Adipose tissue (tissue), 3 donors: Measurements from ENCODE around the gene RAB11A. TPM values are rescaled to one million over a fixed set of nuclear protein-coding genes. Genes with fewer than 3 reads are reported as not detected.

Source experiments
- H3K27ac ChIP-seq: one replicate; pipeline ENCODE4 v1.5.1; 2013; ENCODE audit warnings: low read depth, low read length
- WGBS, 3 donors: extraction: QIAGEN DNeasy Blood & Tissue Kit; methylation state at CpG; one replicate each; pipeline ENCODE4 v1.1.7; 2013; 5-methylcytosine and 5-hydroxymethylcytosine counted together
- polyA plus RNA-seq, 3 donors: library from polyadenylated mRNA; stranded (reverse); fragments of 200-250 nt; gene quantifications; one replicate each; pipeline ENCODE4 v1.2.3, GENCODE V29; 2013
- donor health status: healthy with polysubstance abuse.
- donor health status: Bipolar disorder and iron deficiency.
- donor health status: healthy.

Gene RAB11A
- polyA plus RNA-seq, 3 donors = 75.5 to 188 (median 103) TPM

DNA sequence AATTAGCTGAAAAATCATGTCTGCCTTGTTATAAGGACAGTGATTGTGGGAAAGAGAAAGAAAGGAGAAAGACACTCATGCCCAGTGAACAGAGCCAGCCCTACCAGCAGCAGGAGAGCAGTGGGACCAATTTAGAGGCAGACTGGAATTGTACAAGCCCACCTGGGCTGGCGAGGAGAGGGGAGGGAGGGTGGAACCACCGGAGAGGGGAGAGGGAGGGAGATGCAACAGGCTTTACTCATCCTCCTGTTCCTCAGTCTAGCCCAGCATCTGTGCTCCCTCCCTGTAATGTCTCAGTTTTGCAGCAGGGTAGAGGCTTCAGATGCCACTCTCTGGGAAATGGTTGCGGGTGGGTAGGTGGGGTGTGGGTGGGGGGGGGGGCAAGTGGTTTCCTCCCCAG, 54.7 kb downstream of the RAB11A start:
- 87 to 100% (median 88%) methylated on average over 3 of the region's 3 CpGs for WGBS, 3 donors
- no peak overlapping the region for H3K27ac ChIP-seq

DNA sequence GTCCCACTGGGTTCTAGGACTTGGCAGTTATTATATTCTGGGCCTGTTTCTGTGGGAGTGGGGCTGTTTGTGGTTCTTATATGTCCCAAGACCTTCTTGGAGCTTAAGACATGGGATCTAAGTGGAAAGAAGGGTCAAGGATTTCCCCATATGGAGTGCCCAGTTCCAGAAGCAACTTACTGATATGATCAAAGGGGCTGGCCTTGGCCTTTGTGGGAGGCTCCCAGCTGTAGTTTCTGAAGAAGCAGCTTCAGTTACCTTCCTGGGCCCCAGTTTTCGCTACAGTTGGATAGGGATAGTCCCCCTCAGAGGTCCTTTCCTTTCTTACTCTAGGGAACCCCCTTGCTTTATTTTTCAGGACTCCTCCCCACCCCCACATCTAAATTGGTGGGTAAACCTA, 56.0 kb downstream of the RAB11A start:
- no peak overlapping the region for H3K27ac ChIP-seq
- WGBS, 3 donors = 95 to 100% (median 95%) methylated on average over 1 of the region's 1 CpG

DNA sequence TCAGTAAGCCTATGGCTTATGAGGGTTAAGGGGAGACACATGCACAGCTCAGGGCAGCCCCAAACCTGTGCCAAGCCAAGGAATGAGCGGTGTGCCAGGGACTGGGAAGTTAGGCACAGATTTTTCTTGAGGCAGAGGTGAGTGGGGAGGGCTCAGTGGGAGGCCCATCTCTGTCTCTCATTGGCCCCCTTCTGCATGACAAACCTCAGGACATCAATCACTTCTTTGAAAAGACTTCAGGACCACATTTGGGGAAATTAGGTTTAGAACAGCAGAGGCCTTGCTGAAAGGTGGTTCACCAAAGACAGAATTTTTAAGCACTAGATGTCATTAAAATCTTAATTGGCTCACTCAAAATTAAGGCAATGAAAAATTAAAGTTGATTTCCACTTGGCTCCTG, 57.2 kb downstream of the RAB11A start:
- H3K27ac ChIP-seq = no peak overlapping the region
- 100% methylated on average over 1 of the region's 1 CpG for WGBS, 3 donors

DNA sequence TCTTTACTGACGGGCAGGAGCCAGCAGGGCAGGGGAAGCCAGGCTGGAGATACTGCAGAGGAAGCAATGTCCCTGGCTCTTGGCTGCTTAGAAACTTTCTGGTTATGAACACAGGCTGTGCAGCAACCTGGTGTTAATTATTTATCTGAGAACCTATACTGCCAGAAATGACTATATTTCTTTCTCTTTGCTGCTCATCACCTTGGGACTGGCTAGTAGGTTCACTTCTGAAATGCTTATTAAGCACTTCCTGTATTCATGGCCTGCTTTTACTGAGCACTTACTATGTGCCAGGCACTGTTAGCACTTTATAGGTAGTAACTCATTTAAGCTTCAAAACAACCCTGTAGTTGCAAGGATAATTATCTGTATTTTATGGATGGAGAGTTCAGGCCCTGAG, 57.6 kb downstream of the RAB11A start:
- WGBS, 3 donors = 89 to 98% (median 92%) methylated on average over 1 of the region's 1 CpG

DNA sequence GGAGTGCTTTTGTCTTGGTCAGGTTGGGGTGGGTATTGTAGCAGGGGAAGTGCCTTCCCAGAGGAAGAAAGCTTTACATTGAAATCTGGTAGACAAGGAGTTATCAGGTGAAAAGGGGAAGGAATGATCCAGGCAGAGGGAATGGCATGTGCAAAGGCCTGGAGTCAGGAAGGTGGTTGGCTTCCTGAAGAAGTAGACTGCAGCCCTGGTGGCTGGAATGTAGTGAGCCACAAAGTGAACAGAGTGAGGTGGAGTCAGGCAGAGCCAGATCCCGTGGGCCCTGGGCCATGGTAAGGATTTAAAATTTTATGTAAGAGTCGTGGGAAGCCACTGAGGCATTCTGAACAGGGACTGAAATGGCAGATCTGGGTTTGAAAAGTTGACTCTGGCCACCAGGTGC, 58.3 kb downstream of the RAB11A start:
- 73 to 85% (median 75%) methylated on average over 2 of the region's 2 CpGs for WGBS, 3 donors
- H3K27ac ChIP-seq = no peak overlapping the region

More for the DNA sequence above, 57.6 kb downstream of the RAB11A start:
- H3K27ac ChIP-seq = no peak overlapping the region

DNA sequence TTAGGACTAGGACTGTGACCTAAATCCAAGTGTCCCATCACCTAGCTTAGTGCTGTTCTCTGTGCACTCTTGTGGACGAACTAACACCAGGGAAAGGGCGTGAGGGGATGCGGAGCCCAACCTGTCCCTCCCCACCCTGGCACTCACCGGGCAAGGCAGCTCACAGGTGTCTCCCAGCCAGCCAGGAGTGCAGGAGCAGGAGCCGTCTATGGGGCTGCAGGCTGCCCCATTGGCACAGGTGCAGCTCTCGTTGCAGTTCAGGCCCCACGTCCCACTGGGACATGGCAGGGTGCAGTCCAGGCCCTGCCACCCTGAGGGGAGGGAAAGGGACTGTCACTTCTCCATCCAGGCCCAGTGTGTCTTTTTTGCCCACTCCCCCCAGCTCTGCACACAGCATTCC, 60.3 kb downstream of the RAB11A start:
- 89 to 94% (median 94%) methylated on average over 7 of the region's 7 CpGs for WGBS, 3 donors
- H3K27ac ChIP-seq = no peak overlapping the region

DNA sequence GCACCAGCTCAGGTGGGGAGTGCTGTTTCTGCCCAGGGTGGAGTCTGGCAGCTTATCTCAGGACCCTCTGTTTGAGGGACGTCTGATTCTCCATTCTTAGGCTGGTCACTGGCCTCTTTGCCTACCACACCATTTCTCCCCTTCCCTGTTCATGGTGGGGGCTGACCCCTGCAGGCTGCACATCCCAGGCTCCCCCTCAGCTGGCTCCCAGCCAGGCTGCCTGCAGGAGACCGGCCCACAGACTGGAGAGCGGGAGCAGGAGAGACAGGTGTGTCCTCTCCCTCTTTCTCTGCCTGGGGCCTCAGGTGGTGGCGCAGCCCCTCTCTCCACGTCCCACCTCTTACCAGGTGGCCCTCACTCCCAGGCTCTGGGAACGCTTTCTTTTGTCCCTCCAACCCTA, 60.8 kb downstream of the RAB11A start:
- no peak overlapping the region for H3K27ac ChIP-seq
- 78 to 81% (median 81%) methylated on average over 6 of the region's 6 CpGs for WGBS, 3 donors

DNA sequence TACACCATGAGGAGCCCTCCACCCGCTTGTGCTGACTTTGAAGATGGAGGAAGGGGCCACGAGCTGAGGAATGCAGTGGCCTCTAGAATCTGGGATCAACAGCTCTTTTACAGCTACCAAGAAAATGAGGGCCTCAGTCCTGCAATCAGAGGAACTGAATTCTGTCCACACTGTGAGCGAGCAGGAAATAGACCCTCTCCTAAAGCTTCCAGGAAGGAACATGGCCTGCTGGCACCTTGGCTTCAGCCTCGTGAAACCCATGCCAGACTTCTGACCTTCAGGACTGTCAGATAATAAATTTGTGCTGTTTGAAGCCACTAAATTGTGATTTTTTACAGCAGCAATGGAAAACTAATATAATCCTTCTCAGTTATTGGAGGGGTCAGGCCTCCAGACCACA, 61.9 kb downstream of the RAB11A start:
- no peak overlapping the region for H3K27ac ChIP-seq
- 72 to 84% (median 83%) methylated on average over 4 of the region's 4 CpGs for WGBS, 3 donors

DNA sequence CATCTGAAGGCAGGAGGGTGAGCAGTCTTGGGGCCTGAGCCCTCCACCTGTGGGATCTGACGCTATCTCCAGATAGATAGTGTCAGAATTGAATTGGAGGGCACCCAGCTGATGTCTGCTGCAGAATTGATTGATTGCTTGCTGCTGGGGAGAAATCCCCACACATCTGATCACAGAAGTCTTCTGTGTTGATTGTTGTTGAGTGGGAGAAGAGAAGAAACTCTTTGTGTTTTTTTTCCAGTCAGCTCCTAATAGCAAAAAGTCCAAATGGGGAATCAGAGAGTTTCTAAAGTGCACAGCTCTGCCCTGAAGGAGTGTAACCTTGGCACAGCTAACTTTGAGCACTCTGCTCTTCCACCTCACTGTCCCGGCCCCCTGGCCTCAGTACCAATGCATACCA, 66.1 kb downstream of the RAB11A start:
- WGBS, 3 donors = 73 to 95% (median 87%) methylated on average over 2 of the region's 2 CpGs
- no peak overlapping the region for H3K27ac ChIP-seq

DNA sequence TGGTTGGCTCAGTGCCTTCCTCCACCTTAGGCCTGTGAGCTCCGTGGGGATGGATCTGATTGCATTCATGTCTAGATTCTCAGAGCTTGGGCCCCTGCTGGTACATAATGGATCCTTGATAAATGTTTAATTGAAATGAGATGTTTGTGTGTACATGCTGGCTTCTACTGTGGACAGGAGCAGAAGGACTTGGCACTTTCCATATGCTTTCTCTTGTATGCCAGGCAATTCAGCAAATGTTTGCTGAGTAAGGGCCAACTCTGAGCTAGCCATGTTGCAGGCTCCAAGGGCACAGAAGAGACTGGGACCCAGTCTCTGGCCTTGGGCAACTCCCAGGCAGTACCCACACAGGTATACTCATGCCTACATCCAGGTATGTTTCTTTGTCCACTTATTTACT, 67.0 kb downstream of the RAB11A start:
- H3K27ac ChIP-seq = no peak overlapping the region
- 32 to 83% (median 73%) methylated on average over 1 of the region's 1 CpG for WGBS, 3 donors

DNA sequence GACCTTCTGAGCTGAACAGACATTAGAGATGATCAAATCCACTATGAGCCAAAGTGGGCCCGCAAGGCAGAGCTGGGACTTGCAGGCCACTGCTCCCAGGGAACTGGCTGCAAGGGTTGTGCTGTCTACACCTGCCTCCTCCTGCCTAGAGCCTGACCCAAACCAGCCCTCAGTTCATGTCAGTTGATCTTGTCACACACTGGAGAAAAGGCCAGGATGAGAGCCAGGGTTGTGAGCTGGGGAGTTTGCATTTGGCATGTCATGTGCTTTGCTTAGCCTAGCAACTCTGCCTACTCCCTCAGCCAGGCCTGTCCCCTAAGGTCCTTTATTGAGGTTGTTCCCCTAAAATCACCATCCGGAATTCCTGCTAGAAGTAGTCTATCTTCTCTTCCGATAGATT, 67.8 kb downstream of the RAB11A start:
- 89 to 94% (median 92%) methylated on average over 3 of the region's 3 CpGs for WGBS, 3 donors
- H3K27ac ChIP-seq = no peak overlapping the region

DNA sequence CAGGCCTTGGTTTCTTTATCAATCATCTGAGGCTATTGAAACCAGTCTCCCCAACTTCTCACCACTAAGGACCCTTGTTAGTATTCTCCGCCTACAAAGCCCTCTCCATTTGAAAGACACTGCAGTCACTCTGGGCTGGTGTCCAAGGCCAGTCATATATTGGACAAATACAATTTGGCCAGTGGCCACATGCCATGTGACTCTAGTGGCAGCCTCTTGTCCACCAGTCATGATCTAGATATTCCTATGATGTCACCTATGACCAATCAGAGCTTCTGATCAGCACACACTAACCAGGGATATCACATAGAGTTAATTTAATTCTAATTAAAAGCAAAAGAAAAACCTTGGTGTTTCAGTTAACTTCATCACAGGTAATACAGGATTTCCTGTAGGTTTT, 68.2 kb downstream of the RAB11A start:
- WGBS, 3 donors = 81 to 94% (median 94%) methylated on average over 1 of the region's 1 CpG
- no peak overlapping the region for H3K27ac ChIP-seq

DNA sequence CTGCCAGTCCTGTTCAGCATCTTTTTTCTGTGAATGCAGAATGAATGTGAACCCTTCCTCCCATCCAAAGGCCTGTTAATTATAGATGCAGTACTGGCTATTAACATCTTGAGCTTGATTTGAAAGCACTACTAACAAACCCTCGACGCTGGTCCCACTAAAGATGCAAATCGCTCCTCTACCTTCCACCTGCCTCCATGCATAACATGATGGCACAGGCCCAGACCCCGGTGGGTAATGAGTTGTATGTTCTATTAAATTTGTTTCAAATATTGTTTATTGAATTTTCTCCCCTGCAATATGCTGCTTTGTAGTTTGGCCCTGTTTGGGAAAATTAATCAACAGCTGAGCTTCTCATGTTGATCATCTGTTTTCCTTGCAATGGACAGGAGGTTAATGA, 69.3 kb downstream of the RAB11A start:
- WGBS, 3 donors = 90 to 92% (median 92%) methylated on average over 4 of the region's 4 CpGs
- H3K27ac ChIP-seq = no peak overlapping the region

DNA sequence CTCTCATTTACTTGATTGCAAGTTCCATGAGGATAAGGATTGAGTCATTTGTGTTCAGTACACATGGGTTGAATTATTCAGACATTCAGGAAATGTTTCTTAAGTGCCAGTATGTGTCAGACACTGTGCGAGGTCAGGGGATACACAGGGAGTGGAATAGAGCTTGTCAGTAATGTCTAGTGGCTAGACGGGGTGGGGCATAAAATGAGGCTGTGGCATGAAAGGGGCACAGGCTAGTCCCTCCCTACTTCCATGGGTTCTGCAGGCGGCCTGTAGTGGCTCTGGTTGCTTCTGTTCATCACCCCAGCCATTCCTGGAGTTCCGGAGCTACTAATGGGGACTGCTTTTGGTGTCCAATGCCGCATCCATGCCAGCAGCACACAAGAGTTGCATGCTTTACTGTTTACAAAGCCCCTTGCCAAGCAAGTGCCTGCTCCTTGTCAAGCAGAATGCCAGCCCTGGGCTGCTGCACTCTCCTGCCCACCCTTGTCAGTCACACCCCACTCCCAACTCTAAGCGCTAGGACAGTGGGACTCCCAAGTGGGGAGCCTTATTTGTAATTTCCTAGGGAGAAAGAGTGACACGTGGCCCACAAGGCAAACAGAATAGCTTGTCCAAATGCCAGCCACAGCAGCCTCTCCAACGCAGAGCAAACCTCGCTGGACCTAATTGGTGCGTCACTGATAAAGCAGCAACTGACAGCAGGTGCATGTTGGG, 70.8 kb downstream of the RAB11A start:
- no peak overlapping the region for H3K27ac ChIP-seq
- 71 to 81% (median 75%) methylated on average over 10 of the region's 10 CpGs for WGBS, 3 donors

DNA sequence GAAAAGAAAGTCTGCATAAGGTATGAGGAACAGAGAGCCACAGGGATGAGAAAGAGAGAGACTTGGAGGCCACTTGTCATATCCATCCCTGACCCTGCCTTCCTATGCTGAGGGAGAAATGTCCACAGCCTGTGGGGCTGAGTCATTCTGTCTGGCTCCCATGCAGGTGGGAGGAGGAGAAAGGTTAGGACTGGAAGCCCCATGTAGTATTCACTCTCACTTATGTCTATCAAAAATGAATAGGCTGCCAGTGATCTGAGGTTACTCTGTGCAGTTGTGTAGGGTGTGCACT, 71.3 kb downstream of the RAB11A start:
- no peak overlapping the region for H3K27ac ChIP-seq

Other genes starting within 250 kb of the RAB11A start
- 10 to 100 TPM in 1 of 3 donors, 1 to 10 TPM in 2; 3.6 to 13.8 (median 4.3) TPM for gene SLC24A1, start 247.6 kb upstream of the RAB11A start, polyA plus RNA-seq
- 10 to 100 TPM in 1 of 3 donors, 1 to 10 TPM in 2; 7.7 to 13.2 (median 8.5) TPM for gene DENND4A, start 77.2 kb upstream of the RAB11A start, polyA plus RNA-seq